ENCODE data around the gene CACNG8.

Gene CACNG8

GRCh38 chr19:53961523-53962356 lies 997 bp upstream of the CACNG8 start:
- no peak for FAIRE-seq
- no peak for DNase-seq (ENCODE audit: low spot score)

- FAIRE-seq, result no peak
These were observed 2.4 kb downstream of the CACNG8 start for GRCh38 chr19:53965091-53965490.

GRCh38 chr19:53966931-53967330 lies 4.2 kb downstream of the CACNG8 start:
- DNase-seq (ENCODE audit: low spot score) (no peak), FAIRE-seq (no peak)

More at GRCh38 chr19:53965091-53965490, 2.4 kb downstream of the CACNG8 start:
- DNase-seq (ENCODE audit: low spot score), result no peak

GRCh38 chr19:53969366-53969765 lies 6.6 kb downstream of the CACNG8 start:
- FAIRE-seq (no peak), DNase-seq (ENCODE audit: low spot score) (no peak)

GRCh38 chr19:53971673-53972072 lies 8.9 kb downstream of the CACNG8 start:
- DNase-seq (ENCODE audit: low spot score) (no peak), FAIRE-seq (no peak)

GRCh38 chr19:53977429-53977990 lies 14.8 kb downstream of the CACNG8 start:
- FAIRE-seq (no peak), DNase-seq (ENCODE audit: low spot score) (peak; percentile 40)

- FAIRE-seq, result no peak
- DNase-seq (ENCODE audit: low spot score), result no peak
These were observed 15.4 kb downstream of the CACNG8 start for GRCh38 chr19:53977991-53978731.

GRCh38 chr19:53978975-53979801 lies 16.5 kb downstream of the CACNG8 start:
- FAIRE-seq (no peak), DNase-seq (ENCODE audit: low spot score) (no peak)

GRCh38 chr19:53980539-53981375 lies 18.0 kb downstream of the CACNG8 start:
- FAIRE-seq (no peak), DNase-seq (ENCODE audit: low spot score) (no peak)

- no peak for DNase-seq (ENCODE audit: low spot score)
These were observed 18.7 kb downstream of the CACNG8 start for GRCh38 chr19:53981376-53981951.

GRCh38 chr19:53982001-53982451 lies 19.3 kb downstream of the CACNG8 start:
- no peak for DNase-seq (ENCODE audit: low spot score)
- FAIRE-seq, result no peak

More at GRCh38 chr19:53981376-53981951, 18.7 kb downstream of the CACNG8 start:
- FAIRE-seq, result no peak

GRCh38 chr19:53982611-53983010 lies 19.9 kb downstream of the CACNG8 start:
- DNase-seq (ENCODE audit: low spot score), result no peak
- no peak for FAIRE-seq

GRCh38 chr19:53983457-53984289 lies 20.9 kb downstream of the CACNG8 start:
- FAIRE-seq (no peak), DNase-seq (ENCODE audit: low spot score) (no peak)

GRCh38 chr19:53985863-53986262 lies 23.1 kb downstream of the CACNG8 start:
- FAIRE-seq (no peak), DNase-seq (ENCODE audit: low spot score) (no peak)

- DNase-seq (ENCODE audit: low spot score) (no peak), FAIRE-seq (no peak)
These were observed 26.2 kb downstream of the CACNG8 start for GRCh38 chr19:53988981-53989380.

- DNase-seq (ENCODE audit: low spot score) (no peak), FAIRE-seq (no peak)
These were observed 27.1 kb downstream of the CACNG8 start for GRCh38 chr19:53989600-53990533.

GRCh38 chr19:53991224-53992113 lies 28.7 kb downstream of the CACNG8 start, which contains the start of gene CACNG6:
TSS of gene CACNG6 (plus strand) at chr19:53991637. CDS start at chr19:53992878, 1,241 bp downstream.
- FAIRE-seq (no peak), DNase-seq (ENCODE audit: low spot score) (no peak)
